HuH-7 (cell line): ENCODE results near the gene TENM4.

ENCODE experiments used
- DNase-seq: peaks from one replicate; pipeline ENCODE4 v3.0.0; 2011; ENCODE audit warnings: low spot score

Gene TENM4

GRCh38 chr11:78735711-78736110 is 705.1 kb downstream of the TENM4 start:
- DNase-seq, result no peak

DNA sequence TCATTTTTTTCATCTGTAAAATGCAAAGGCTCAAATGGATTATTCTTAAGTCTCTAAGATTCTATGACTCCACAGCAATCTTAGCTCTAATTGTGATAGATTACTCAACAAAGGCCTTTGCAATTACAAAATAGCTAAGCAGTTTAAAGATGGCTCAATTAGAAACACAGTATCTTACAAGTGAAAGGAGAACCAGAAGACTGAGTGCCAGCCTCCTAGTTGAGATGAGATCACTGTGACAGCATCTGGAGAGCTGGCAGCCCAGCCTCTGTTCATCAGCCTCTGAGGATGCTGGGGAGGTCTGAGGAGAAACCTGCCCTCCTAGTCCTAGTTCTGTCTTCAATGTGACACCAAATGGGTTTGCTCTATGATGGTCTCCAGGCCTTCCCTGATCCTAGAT is 707.8 kb downstream of the TENM4 start:
- DNase-seq, result no peak

- DNase-seq, result no peak
Observed at GRCh38 chr11:78732246-78732645, 708.6 kb downstream of the TENM4 start.

DNA sequence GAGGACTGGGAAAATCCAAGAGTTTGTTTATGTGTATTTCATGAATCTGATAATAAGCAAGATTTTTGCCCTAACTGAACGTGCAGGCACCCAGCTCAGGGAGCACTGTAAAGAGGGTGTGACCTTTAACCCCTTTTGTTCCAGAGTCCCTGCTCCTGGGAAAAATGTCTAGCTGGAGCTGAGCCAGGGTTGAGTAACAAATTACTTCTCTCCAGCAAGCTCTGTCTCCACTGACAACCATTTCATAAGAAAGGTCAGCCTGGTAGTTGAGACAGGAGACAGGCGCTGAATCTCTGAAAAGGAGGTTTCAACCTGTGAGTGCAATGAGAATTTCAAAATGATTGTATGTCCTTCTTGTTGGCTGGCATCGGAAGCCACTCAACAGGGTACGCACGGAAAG is 709.8 kb downstream of the TENM4 start:
- no peak for DNase-seq

DNA sequence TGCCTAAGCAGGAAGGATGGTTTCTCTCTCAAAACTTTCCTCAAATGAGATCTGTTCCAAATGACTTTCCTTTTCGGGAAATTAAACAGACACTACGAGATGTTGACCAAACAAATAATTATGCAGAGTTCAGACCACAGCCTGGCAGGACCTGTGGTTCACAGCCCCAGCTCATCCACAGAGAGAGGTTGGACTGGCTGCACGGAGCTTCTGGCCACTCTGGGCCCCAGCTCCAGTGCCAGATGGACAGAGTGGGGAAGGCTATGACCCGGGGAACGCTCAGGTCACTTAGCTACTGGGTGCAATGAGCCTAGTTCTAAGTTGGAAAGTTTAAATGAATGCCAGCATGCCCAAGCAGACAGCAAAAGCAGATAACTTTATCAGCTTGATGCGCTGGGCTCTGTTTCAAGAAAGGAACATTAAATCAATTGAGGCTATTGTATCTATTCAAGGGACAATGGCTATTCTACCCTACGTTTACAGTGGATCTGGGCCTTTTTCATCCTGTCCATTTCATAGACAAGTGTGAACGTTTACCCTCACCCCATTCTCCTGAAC is 710.5 kb downstream of the TENM4 start:
- no peak for DNase-seq

- no peak for DNase-seq
Observed at GRCh38 chr11:78727816-78728215, 713.0 kb downstream of the TENM4 start.

DNA sequence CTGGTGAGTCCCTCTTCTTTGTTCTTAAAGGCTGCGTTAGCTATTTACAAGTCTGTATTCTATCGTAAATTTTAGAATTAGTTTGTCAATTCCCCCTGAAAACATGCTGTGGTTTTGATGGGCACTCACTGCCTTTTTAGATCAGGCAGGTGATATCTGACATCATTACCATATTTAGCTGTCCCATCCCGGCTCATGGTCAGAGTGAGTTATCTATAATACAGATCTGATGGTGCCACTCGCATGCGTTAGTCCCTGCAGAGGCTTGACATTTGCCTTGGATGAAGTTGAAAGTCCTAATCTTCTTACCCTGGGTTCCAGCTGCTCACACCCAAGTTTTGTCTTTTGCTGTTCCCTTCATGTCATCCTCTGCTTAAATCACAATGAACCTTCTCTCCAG is 715.6 kb downstream of the TENM4 start:
- no peak for DNase-seq

- no peak for DNase-seq
Observed at GRCh38 chr11:78722786-78723185, 718.0 kb downstream of the TENM4 start.

- no peak for DNase-seq
Observed at GRCh38 chr11:78720281-78720989, 720.4 kb downstream of the TENM4 start.

DNA sequence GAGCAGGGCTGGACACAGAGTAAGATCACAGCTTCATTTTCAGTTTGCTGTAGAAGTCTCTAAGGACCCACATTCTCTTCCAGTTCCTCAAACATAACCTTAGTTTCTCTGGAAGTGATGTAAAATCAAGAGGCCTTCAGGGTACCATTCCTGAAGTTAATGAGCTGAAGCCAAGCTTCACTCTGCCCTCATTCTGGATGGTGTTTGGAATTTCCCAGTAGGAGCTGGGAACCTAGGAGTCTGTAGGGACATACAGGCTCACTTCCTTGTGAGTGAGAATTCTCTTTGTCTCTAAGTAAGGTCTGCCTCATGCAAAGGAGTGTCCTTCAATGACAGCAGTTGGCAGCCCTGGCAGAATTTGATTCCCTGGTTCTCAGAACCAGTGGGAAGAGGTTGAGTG is 723.8 kb downstream of the TENM4 start:
- no peak for DNase-seq

- DNase-seq, result peak; percentile 42
Observed at GRCh38 chr11:78715639-78716311, 725.1 kb downstream of the TENM4 start.

GRCh38 chr11:78714539-78714938 is 726.3 kb downstream of the TENM4 start:
- DNase-seq, result no peak

GRCh38 chr11:78711735-78712134 is 729.1 kb downstream of the TENM4 start:
- no peak for DNase-seq

DNA sequence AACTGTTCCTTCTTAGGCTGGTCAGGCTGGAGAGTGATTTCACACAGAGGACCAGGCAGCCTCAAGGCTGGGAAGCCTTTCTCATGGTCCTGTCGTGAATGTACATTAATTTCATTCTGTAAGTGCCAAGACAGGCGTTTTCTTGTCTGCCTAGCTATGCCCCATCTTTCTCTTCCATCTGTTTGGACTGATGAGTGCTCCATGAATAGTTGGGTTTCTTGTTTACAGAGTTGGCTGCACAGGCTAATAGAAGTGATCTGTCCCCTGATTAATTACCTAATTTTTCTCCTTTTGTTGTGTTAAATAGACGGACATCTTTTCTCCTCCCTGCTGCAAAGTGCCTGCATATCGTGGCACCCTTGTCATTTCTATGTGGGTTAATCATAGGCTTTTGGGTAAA is 730.4 kb downstream of the TENM4 start:
- DNase-seq, result no peak

DNA sequence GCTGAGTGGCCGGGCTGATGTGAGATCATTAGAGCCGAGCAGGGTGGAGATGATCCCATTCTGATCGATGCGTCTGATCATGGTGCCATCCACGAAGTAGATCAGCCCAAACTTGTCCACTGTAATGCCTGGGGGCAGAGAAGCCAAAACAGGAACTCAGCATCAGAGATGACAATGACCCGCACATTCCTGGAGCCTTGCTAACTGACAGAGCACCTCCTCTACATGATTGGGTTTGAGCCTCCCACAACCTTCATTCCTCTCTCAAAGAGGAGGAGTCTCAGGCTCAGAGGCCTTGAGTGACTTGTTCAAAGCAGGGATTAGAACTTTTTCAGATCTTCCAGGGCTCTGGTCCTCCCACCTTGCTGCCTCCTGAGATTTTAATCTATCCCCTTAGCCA is 732.4 kb downstream of the TENM4 start:
- no peak for DNase-seq

DNA sequence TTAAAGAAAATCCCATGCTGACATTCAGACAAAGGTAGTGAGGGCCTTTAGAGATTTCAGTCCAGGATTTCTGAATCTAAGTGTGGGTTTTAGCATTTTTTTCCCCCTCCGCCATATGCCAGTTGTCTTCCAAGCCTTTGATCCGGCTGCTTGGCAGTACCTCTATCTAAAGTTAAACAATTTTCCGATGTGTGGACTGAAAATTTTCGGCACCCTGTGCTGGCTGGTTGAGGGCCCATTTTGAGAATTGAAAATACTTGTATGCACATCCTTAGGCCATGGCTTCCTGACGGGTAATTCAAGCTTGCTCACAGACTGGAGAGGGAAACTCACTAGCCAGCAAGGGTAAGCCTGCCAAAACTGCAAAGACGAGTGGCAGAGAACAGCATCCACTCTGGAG is 734.3 kb downstream of the TENM4 start:
- no peak for DNase-seq

DNA sequence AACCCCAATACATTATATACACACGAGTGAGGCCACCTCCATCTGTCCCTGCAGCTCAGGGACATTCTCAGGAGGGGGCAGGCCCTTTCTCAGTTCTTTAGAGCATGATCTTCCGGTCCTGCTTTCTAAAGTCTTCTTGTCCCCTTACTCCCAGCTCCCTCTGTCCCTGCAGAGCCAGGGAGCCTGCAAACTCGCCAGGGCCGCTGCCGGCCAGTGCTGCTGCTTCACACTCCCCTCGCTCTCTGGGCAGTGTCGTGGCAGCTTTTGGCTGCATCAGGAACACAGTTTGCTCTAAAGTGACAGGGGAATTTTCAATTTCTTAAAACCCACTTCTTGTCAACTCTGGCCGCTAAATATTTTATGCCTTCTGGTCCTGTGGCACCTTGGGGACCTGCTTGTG is 736.0 kb downstream of the TENM4 start:
- no peak for DNase-seq

DNA sequence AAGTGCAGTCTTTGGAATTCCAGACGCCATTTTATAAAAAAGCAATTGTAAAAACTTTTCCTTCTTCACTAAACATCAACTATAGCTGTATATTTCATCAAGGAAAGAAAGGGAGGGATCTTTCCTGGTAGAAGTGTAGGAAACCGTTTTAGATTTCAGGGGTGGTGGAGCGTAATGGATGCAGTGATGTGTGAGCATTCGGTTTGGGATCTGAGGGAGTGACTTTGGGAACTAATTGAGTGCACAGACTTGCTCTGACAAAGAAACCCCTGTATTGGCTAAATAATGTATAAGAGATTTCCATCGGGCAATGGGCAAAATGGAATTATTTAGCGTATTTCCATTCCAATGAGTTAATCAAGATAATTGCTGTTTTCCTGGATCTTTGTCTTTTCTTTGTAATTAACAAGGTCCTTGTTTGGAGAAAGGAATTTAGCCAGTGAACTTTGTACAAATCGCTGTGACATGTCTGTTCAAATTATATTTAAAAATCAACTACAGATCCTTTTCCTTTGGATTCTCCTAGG is 741.2 kb downstream of the TENM4 start:
- no peak for DNase-seq

DNA sequence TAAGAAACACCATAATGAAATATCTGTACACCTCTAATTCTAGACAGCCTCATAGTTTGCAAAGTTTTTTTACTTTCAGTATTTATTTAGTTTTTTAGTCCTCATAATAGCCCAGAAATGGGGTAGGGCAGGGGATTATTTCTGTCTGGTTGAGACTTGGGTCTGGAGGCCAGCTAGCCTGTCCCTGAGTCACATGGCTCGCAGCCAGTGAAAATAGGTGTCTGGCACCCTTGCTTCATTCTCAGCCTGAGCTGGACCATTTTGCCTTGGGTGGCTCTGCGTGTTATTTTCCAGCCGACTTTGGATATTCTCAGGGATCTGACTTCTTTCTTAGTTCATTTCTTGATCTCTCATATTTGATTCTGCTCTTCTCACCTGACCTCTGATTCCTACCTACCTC is 742.2 kb downstream of the TENM4 start:
- DNase-seq, result no peak

DNA sequence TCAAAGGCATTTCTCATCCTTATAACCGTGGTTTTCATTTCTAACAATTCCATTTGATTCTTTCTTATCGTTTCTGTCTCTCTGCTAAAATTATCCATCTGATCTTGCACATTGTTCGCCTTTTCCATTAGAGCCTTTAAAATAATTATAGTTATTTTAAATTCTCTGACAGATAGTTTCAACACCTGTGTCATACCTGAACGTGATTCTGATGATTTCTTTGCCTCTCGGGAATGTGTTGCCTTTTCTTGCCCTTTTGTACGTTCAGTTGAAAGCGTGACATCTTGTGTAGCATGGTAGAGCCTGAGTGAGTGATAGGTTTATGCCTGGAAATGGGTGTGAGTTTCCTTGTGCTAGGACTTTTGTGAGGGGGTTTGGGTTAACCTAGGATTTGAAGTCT is 744.7 kb downstream of the TENM4 start:
- no peak for DNase-seq

- no peak for DNase-seq
Observed at GRCh38 chr11:78694152-78694551, 746.7 kb downstream of the TENM4 start.

- no peak for DNase-seq
Observed at GRCh38 chr11:78691215-78691614, 749.6 kb downstream of the TENM4 start.

DNA sequence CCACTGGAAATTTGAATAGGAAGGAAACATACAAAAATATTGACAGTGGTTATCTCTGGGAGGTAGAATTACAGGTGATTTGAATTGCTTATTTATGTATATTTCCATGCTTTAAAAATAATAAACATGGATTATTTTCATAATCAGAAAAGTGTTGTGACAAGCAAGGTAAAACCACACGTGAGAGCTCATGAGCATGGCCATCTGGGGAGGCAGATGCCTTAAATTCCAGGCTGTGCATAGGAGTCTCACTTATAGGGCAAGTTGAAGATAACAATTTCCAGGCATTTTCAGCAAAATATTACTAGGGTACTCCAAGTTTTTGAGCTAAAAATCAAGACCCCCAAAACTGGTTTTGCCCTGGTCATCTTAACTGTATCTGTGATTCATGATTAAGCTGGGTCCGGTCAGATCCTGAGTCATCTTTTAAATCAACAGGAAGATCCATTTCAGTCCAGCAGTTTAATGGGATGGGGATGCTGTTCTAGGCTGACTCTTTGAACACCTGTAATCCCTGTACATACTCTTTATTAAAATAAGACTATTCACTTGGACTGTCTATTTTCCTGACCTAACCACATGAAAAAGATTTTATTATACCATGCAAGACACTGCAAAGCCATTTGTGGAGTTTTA is 750.4 kb downstream of the TENM4 start:
- DNase-seq, result no peak
